ENCODE data around the gene SLC41A3.
"Not testable (repeated sequence)": the region's sequence is repeated elsewhere in the genome, so short reads cannot be mapped to it uniquely, and the experiment has no call there.

Gene SLC41A3

DNA sequence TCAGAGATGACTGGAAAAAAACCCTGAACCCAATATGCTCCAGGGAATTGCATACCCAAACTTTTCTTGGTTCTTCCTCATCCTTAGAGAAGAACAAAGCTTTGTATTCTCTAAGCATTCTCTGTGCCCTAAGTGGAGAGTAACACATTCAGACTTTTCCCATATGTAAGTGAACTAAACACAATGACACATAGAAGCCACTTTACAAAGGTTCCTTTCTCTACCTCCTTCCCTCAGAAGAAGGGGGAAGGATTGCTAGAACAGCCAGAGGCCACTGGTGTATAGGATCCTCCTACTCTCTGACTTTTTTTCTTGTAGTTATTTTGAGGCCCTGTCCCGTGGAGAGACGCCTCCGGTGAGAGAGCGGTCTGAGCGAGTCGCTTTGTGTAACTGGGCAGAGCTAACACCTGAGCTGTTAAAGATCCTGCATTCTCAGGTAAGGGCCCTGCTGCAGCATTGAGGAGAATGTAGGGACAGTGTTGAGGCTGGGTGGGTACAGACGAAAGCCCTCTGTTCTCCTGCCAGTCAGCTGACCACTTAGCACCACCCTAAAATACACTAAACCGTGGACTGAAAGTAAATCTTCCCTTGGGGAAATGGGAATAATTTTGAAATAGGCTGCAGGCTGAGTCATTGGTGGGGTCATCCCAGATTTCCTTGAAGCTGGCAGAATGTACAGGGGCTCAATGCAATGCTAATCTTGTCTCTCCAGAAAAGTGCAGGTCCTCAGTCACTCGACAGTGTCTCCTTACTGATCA is 108.5 kb downstream of the SLC41A3 start:
- DNase-seq = not testable (repeated sequence)

DNA sequence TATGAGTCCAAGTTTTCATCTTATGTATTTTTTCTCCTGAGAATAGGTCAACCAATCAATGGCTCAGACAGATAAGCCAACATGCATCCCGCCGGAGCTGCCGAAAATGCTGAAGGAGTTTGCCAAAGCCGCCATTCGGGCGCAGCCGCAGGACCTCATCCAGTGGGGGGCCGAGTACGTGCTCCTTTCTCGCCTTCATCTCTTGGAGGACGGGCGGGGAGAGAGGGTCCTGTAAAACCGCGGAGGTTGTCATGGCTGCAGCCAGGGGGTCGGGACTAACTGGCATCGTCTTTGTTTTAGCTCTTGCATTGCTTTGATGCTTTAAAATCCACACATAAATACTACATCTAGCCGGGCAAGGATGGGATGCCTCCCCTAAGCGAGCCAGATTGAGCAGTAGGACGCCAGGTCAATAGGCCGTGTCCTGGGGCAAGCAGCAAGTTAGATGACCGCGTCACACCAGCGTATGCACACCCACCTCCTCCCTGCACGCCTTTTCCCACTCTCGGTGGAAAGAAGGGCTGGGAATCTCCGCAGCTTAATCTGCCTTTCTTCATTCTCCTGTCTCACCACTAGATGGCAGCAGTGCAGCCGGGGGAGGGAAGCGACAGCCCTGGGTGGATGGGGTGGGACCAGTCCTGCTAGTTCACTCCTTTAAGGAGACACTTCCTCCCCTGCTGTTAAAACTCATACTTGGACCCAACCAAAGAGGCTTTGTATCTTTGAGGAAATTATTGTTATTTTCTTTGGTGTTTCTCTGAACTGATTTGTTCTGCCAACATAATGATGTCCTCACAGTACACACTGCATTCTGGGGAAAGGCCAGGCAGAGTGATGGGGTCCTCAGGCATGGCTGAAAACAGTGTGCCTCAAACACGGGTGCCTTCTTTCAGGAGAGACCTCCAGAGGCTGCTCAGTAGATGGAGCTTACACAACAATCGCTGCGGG is 111.7 kb downstream of the SLC41A3 start:
- peak; percentile 34 for DNase-seq

DNA sequence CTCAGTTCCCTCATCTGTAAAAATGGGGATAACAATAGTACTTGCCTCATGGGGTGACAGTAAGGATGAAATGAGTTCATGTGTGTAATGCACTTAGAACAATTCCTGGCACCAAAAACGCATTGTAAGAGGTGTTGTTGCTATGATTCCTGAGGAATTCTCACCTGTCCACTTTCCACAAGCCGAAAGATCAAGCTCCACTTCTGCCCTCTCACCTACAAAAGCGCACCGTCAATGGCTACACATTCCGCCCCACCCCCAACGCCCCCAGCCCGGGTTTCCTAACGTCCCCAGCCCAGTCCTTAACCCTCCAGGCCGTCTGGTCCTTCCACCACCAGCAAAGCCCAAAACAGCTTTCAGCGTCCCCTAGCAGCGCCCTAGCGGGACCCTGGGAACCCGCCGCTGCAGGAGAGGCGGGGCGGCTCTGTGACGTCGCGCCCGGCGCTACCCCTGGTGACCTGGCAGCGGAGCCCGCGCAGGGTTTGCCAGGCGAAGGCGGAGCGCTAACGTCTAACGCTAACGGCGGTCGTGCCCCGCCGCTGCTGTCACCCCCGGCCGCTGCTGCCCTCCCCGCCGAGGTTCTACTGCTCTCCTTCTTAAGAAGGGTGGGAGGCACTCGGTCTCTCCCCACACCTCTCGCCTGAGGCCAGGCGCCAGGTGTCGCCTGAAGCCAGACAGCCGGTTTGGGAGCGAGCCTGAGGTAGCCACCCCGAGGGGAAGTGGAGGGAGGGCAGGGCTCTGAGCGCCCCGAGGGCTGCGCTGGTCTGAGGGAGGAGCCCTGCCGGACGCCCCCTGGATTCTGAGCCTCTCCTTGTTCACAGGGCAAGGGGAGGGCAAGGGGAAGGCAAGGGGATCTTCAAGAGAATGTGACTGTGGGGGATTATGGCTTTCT is 115.0 kb downstream of the SLC41A3 start, which contains the start of gene ROPN1B:
Gene ROPN1B, plus strand, starts transcription at position 478 of the 892 bp plus-strand sequence. CDS start 2,877 bp downstream, outside the sequence.
- not testable (repeated sequence) for DNase-seq

DNA sequence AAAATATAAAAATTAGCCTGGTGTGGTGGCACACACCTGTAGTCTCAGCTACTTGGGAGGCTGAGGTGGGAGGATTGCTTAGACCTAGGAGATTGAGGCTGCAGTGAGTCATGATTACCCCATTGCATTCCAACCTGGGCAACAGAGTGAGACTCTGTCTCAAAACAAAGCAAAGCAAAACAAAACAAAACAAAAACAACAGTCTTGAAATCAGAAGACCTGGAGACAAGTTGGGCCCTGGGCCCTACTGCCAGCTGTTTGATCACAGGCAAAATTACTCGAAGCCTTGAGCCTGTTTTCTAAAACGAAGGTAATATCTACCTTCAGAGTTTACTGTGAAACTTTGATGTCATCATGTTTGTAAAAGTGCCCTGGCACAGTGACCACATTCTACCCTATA is 115.8 kb downstream of the SLC41A3 start:
- DNase-seq = not testable (repeated sequence)

DNA sequence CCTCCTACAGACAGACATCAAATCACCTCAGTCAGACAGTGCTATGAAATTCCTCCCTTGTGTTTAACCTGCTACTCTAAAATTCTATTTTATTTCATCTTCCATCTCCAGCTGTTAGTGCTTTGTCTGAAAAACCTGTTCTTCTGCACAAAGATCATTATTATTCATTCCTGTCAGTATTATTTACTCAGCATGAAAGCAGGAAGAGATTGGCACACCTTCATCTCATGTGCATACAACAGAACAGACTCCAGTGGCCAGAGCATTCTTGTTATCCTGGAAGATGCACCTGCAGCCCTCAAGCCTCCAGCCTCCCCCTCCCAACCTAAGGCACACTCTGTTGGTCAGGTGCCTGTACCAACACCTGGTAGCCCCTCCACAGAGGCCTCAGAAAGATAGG is 116.8 kb downstream of the SLC41A3 start:
- no peak for DNase-seq

DNA sequence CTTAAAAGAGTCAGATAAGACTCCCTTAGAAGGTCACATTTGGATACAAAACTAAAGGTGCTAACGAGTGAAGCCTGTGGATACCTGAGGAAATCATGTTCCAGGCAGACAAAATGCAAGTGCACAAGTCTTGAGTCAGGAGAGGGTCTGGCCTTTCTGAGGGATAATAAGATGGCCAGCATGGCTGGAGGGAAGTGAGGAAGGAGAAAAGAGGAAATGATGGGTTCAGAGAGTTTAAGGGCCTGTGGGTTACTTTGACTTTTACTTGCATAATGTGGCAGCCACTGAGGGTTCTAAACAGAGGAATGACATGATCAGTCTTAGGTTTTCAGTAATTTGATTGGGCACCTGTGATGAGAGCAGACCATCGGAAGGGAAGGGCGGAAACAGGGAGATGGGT is 118.4 kb downstream of the SLC41A3 start:
- no peak for DNase-seq

DNA sequence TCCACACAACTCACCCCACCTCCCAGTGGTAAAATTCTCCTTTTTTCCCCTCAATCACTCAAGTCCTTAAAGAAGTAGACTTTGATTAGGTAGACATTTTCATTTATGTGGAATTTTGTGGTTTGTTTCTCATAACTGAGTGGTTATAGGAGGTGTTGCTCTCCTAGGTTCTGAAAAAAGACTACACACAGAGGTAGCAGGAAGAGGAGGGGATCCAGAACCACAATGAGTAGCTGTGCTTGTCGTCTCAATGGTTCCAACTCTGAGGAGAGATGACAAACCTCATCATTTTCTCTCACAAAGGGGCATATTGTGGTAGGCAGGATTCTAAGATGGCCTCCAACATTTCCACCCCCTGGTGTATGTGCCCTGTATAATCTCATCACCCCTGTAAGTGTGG is 120.1 kb downstream of the SLC41A3 start:
- not testable (repeated sequence) for DNase-seq

DNA sequence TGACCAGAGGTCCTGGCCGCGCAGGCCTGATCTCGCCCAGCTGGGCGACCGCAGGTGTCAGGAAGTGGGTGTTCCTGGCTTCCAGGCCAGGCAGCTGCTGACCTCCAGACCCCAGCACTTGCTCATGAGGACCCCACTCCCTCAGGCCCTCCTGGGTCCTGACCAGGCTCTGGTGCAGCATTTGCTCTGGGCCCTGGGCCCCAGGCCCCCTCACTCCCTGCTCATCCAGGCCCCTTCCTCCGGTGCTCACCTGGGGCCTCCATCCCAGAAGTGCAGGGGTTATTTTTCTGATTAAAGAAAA is 122.7 kb downstream of the SLC41A3 start:
- no peak for DNase-seq

DNA sequence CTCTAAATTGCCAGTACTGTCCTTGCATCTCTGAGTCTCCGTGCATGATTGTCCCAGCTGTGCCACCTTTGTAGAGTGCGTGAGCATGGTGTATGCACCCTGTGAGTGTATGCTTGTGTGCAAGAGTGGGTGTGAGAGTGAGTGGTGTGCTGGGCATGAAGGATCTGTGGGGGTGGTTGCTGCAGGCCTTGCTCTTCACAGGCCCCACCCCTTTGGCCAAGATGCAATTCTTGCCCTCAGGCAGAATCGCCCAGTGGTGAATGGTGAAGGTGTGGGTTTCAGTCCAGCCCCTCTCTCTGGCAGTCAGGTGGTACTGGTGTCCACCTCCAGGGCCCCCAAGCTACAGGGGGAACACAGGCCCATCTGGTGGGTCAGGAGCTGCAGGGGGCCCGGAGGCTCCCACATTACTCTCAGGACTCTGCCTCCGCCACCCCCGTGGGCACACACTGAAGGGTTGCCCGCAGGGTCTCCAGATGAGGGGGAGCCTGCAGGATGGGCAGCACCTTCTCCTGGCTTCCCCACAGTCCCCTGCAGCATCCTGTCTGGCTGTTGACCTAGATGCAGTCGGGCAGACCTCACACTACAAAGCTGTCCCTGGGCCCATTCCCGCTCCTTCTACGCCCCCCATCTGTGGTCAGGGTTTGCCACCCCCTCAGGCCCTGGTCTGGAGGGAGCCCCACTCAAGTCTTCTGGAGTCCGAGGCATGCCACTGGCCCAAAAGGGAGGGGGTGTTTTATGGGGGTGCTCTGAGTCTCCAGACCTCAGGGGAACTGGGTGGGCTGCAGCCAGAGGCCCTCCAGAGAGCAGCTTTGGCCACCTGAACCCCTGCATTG is 123.3 kb downstream of the SLC41A3 start:
- DNase-seq = no peak

DNA sequence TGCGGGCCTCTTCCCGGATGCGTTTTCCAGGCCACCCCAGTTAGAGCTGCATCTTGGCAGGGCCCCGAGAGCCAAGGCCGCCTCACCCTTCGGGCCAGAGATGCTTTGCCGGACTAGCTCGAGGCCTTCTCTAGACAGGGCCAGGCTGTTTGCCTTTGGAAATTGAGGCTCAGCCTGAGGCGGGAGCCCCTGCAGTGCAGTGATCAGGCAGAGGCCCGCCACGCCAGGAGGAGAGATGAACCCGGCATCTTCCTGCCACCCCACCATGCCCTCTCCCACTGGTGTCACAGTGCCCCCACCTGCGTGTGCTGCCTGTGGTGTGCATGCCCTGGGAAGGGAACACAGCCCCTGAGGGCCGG is 123.9 kb downstream of the SLC41A3 start:
- DNase-seq = no peak

DNA sequence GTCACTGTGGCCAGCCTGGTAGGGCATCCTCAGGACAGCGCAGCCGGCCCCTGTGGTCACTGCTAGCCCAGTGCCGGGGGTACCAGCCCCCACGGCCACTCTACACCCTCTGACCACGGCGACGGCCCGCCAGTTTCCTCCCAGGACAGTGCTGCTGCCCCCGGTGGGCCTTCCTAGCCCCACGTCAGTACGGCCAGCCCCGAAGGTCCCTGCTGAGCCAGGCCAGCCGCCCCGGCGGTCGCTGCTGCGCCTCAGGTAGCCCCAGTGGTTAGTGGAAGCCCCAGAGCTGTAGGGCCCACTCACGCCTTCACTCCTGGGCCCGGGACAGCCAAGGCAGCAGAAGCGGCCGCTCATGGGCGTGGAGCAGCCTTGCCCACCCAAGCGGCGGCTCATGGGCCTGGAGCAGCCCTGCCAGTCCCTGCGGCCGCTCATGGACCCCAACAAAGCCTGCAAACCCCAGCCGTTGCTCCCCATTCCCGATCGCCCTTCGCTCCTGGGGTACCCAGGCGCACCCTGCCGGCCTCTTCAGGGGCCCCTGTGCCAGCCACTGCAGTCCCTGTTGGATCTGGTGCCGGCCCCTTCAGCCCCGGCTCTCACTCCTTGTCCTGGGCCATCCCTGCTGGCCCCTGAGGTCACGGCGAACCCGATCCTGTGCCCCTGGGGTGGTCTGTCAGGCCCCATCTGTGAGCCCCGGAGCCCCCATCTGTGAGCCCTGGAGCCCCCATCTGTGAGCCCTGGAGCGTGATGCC is 124.4 kb downstream of the SLC41A3 start:
- no peak for DNase-seq

DNA sequence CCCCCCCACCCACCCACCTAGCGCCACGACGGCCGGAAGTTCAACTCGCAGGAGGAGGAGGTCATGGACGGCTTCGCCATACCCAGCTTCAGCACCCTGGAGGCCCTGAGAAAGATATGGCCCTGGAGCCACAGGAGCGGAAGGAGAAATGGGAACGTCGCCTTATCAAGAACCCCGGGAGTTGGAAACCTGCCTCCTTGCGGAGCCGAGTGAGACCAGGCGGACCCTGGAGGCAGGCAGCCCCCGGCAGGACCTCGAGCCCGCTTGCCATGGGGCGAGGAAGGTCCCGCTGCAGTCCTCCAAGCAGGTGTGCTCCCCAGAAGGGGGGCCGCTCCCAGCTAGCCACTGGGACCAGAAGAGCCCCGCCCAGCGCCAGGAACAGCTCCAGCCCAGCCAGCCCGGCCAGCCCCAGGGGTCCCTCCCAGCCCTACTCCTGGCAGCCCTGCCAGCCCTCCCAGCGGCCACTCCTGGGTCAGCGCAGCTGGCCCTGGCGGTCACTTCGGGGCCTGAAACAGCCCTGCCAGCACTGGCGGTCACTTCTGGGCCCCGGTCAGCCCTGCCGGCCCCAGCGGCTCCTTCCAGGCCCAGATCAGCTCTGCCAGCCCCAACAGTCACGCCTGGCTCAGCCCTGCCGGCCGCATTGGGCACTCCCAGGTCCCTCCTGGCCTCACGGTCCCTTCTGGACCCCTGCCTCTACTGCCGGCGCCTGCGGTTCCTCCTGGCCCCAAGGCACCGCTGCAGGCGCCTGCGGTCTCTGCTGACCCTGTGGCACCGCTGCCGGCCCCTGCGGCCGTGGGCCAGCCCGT is 125.2 kb downstream of the SLC41A3 start:
- DNase-seq = no peak

DNA sequence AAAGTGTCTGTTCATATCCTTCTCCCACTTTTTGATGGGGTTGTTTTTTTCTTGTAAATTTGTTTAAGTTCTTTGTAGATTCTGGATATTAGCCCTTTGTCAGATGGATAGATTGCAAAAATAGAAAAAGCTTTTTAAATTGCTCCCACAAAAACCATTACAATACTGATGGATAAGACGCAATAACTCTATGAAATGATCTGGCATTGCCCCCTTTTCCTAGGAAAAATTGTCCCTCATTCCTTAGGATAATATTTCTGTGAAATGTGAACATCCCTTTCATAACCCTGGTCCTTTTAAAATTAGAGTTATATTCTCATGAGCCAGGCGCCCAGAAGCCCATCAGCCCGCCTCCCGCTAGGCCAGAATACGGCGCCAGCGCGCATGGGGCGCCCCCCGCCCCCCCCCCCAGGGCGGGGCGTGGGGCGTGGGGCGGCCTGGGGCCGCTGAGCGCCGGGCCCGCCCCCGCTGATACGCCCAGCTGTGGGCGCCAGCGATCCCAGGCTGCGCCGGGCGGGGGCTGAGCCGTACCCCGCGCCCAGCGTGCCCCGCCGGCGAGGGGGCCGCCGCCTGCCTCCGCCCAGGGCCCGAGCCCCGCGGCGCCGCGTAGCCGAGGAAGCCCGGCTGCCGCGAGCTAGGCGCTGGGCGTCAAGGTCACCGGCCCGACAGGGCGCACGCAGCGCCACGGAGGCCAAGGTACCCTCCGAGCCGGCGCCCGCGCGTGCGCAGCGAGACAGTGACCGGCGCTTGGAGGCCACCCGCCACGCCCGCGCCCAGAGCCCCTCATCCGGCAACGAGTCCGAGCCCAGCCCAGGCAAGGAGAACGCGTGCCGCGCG is 126.0 kb downstream of the SLC41A3 start:
- no peak for DNase-seq

DNA sequence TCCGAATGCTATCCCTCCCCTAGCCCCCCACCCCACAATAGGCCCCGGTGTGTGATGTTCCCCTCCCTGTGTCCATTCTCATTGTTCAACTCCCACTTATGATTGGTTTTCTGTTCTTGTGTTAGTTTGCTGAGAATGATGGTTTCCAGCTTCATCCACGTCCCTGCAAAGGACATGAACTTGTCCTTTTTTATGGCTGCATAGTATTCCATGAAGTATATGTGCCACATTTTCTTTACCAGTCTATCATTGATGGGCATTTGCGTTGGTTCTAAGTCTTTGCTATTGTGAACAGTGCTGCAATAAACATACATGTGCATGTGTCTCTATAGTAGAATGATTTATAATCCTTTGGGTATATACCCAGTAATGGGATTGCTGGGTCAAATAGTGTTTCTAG is 126.9 kb downstream of the SLC41A3 start:
- DNase-seq = not testable (repeated sequence)
